ENCODE data around the gene MAVS. TPM values are rescaled to one million over a fixed set of nuclear protein-coding genes. Genes with fewer than 3 reads are reported as not detected.

The MAVS gene
- total and polyA plus RNA-seq, 12 donors = 17.5 to 48.7 (median 44.2) TPM

DNA sequence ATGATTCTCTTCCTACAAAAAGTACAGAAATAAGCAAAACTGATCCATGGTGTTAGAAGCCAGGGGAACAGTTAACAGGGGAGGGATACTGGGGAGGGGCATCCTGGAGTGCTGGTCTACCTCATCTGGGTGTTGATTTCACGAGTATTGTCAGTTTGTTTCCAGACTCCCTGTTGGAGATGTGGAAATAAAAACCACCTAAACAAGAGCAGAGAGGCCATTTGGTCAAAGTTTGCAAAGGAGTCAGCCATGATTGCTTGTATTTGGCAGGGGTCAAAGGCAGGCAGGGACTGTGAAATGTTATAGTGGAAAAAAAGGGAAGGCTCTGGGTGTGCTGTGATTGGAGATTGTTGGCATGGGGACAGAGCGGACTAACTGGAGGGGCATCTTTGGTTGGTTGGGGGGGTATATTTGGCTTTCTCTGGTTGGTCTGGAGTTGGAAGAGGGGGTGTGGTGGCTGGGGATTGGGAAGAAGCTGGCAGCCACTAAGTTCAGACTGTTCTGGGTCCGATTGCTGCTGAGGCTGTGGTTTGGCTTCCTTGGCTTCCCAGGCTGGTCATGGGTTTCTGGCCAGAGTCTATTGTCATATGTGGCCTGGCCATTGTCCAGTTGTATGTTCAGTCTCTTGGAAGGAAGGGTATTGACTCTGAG lies 27.7 kb downstream of the MAVS start:
- ATAC-seq = peak in 2 of 8 donors; percentile 7 to 9
- intact Hi-C loops (cut with DNase I) = loop anchor here in 1 of 10 donors (10.0 kb wide), 1 partner anchor 130 kb away; no protein-coding TSS in a partner anchor
- TF ChIP-seq CTCF (IDR thresholded peaks at IDR 0.05) = no peak
- no peaks in the 10 kb centered on the region for H3K27me3 ChIP-seq
- H3K36me3 ChIP-seq = peaks cover 0 to 80% (median 14%) of the 10 kb centered on the region in 9 donors
- H3K4me1 ChIP-seq = peaks cover 0 to 36% (median 0%) of the 10 kb centered on the region in 9 donors
- 51 to 63% methylated on average over 3 of the region's 3 CpGs for WGBS, 2 donors
- no peak for DNase-seq
- H3K27ac ChIP-seq = no peak overlapping the region
- no peak overlapping the region for H3K4me3 ChIP-seq
- H3K9me3 ChIP-seq = no peaks in the 10 kb centered on the region

DNA sequence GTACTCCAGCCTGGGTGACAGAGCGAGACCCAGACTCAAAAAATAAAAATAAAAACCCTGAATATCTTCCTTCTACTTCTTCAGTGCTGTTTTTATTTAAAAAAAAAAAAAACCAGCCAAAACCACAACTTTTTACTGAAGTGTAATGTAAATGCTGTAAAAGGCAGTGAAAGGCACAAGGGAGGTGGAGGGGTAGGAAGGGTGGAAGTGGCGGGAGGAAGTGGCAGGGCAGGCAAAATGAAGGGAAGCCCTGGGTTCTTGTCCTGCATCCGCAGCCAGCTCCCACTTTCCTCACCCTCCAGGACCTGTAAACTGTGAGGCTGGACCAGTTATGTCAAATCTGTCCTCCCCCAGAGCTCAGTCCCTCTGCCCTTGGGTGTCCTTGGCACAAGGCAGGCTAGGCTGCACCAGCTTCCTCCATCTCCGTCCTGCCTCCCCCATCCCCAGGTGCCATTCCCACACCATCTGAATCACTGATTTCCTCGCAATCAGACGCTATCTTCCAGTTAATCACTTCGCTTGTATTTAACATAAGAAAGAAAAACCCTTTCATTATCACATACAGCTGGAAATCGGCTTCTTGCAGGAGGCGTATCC lies 28.8 kb downstream of the MAVS start:
- intact Hi-C loops (cut with DNase I) = loop anchor here in 1 of 10 donors (10.0 kb wide), 1 partner anchor 129 kb away; no protein-coding TSS in a partner anchor
- peaks cover 0 to 30% (median 0%) of the 10 kb centered on the region in 9 donors for H3K4me1 ChIP-seq
- peaks cover 0 to 75% (median 14%) of the 10 kb centered on the region in 9 donors for H3K36me3 ChIP-seq
- no peak overlapping the region for H3K4me3 ChIP-seq
- TF ChIP-seq CTCF (IDR thresholded peaks at IDR 0.05) = no peak
- no peaks in the 10 kb centered on the region for H3K27me3 ChIP-seq
- DNase-seq (no peak), ATAC-seq (peak in 1 of 8 donors; percentile 17)
- 78 to 84% methylated on average over 9 of the region's 9 CpGs for WGBS, 2 donors
- no peaks in the 10 kb centered on the region for H3K9me3 ChIP-seq
- H3K27ac ChIP-seq = no peak overlapping the region

GRCh38 chr20:3876000-3876399 lies 29.4 kb downstream of the MAVS start:
- intact Hi-C loops (cut with DNase I) = loop anchor here in 1 of 10 donors (10.0 kb wide), 1 partner anchor 129 kb away; no protein-coding TSS in a partner anchor
- ATAC-seq = no peak

More at GRCh38 chr20:3876000-3876399, 29.4 kb downstream of the MAVS start:
- no peaks in the 10 kb centered on the region for H3K9me3 ChIP-seq
- H3K4me1 ChIP-seq = peaks cover 0 to 29% (median 0%) of the 10 kb centered on the region in 9 donors
- peaks cover 0 to 75% (median 14%) of the 10 kb centered on the region in 9 donors for H3K36me3 ChIP-seq
- no peak for TF ChIP-seq CTCF (IDR thresholded peaks at IDR 0.05)
- no peak overlapping the region for H3K4me3 ChIP-seq
- H3K27ac ChIP-seq = no peak overlapping the region
- 56 to 62% methylated on average over 1 of the region's 1 CpG for WGBS, 2 donors
- DNase-seq = no peak
- no peaks in the 10 kb centered on the region for H3K27me3 ChIP-seq
